GM18511 (cell line): Measurements from ENCODE around the gene ZNF354C.

ENCODE experiments used
- ATAC-seq: cut with Tn5 transposase; IDR thresholded peaks from one replicate; pipeline ENCODE4 v1.9.1; 2021; ENCODE audit warnings: mild to moderate bottlenecking, moderate library complexity; ENCODE audit not compliant: unreplicated experiment

Gene ZNF354C

DNA sequence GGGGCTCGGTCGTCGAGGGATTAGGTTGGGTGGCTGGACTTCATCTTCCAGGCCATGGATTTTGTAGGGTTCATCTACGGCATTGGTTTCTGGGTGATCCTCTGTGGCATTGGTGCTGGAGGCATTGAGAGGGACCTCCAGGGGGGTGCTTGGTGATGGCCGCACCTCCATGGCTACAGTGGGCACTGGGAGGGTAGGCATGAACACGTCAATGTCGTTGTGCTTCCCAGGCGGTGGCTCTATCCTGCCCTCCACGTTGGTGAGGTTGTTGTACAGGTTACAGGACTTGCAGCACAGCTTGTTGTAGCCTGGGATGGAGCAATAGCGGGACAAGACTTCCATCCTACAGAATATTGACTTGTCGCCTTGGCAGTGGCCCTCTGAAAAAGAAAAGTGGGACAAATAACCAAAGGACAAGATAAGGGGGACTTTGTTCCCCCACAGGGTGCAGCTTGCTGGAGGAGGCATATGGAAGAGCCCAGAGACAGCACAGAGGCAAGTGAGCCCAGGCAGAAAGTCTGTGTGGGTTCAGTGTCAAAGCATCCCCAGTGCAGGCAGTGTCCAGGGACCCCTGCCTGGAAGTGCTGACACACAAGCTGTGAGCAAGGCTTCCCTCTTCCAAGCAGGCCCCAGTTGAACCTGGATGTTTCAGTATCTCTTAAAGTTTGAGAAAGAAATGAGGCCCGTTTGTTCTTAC, 53.9 kb downstream of the ZNF354C start:
- ATAC-seq: no peak

- no peak for ATAC-seq
These were observed 54.6 kb downstream of the ZNF354C start for GRCh38 chr5:179114756-179115155.

GRCh38 chr5:179115307-179115706, 55.1 kb downstream of the ZNF354C start:
- no peak for ATAC-seq

DNA sequence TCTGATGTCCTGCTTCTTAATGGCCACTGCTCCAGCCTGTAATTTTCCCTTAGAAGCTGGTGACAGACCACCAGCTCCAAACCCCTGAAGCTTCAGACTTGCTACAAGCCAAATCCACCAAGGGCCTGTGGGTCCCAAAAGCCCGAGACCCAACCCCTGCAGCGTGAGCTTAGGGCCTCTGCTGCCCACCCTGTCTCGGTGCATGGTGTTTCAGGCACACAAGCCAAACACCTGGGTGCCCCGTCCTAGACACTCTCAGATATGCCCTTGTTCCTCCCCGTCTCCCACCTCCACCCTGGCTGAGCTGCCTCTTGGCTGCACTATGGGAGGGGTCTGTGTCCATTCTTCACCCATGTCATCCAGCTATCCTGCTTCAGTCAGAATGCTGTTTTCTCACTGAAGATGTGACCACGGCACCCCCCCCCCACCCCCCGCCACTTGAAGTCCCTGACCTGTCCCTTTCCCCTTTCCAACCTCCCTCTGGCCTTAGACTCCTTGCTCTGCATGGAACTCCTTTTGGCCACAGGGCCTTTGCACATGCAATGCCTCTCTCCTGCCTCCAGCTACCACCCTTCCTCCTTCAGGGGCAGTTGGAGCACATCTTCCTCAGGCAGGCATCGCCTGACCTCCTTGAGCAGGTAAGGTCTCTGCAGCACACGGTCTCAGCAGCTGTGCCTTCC, 55.8 kb downstream of the ZNF354C start:
- no peak for ATAC-seq

GRCh38 chr5:179118338-179118737, 58.2 kb downstream of the ZNF354C start:
- no peak for ATAC-seq

GRCh38 chr5:179118756-179119414, 58.7 kb downstream of the ZNF354C start:
- no peak for ATAC-seq

- ATAC-seq: no peak
These were observed 59.4 kb downstream of the ZNF354C start for GRCh38 chr5:179119415-179120170.

DNA sequence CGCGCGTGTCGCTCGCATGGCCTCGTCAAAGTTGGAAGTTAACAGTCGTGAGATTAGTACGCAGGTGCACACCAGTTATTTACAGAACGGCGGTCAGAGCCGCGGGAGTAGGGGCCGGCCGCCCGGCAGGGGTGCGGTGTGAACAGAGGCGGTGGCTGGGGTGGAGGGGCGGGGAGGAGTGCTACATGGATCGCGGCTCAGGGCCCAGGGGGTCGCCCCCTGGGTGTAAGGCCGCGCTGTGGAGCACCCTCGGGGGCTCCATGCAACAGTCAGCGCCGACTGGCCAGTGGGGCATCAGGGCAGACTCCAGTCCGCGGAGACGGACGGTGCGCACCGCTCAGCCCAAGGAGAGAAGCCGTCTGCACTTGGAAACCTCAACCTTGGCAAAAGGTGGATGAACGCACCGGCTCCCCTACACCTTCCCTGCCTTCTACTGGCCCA, 60.3 kb downstream of the ZNF354C start:
- no peak for ATAC-seq

GRCh38 chr5:179120951-179121666, 60.9 kb downstream of the ZNF354C start:
- no peak for ATAC-seq

- no peak for ATAC-seq
These were observed 61.5 kb downstream of the ZNF354C start for GRCh38 chr5:179121667-179122111.

- ATAC-seq: no peak
These were observed 62.4 kb downstream of the ZNF354C start for GRCh38 chr5:179122411-179123108.

- ATAC-seq: no peak
These were observed 62.9 kb downstream of the ZNF354C start for GRCh38 chr5:179123109-179123426.

DNA sequence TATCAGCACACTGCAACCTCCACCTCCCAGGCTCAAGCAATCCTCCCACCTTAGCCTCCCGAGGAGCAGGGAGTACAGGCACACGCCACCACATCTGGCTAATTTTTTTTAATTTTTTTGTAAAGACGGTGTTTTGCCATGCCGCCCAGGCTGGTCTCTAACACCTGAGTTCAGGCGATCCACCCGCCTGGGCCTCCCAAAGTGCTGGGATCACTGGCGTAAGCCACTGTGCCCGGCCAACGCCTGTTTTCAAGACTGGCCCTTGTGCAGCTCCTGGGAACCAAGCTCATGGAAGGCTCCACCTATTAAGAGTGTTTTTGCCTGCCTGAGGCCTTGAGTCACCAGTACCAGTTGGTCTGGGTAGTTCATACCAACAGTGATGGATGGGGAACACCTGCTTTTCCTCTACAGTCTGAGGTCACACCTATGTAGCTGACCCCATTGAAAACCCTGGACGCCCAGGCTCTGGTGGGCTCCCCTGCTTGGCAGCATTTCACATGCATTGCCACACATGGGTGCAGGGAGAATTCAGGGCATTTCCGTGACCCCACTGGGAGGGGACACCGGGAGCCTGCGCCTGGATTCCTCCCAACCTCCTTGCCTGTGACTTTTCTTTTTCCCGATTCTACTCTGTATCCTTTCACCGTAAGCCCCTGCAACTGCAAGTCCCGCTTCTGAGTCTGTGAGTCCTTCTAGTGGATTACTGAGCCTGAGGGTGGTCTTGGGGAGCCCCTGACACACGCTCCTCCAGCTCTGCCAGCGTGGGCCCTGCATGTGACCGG, 63.5 kb downstream of the ZNF354C start:
- ATAC-seq: no peak

DNA sequence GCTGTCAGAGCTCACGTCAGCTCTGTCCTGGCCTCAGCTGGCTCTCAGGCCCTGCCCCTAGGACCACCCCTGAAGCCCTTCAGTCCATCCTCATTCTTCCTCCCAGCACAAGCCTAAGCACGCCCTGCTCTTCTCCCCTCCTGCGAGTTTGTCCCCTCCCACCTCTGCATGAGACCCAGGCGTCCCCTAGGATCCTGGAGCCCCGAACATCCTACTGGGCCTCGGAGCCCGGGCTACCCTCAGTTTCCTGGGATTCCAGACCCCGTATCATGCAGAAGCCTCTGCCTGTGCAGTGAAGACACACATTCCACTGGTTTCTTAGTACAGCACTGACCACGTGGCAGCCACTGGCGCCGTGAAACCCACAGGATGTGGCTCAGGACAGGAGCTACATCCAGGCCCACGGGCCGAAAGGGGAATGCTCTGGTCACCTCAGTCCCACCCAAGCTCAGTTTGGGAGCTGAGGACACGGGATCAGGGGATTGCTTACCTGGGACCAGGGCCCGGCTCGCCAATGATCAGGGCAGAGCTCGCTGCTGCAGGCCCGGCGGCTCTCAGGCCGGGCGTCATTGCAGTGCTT, 64.2 kb downstream of the ZNF354C start:
- no peak for ATAC-seq

DNA sequence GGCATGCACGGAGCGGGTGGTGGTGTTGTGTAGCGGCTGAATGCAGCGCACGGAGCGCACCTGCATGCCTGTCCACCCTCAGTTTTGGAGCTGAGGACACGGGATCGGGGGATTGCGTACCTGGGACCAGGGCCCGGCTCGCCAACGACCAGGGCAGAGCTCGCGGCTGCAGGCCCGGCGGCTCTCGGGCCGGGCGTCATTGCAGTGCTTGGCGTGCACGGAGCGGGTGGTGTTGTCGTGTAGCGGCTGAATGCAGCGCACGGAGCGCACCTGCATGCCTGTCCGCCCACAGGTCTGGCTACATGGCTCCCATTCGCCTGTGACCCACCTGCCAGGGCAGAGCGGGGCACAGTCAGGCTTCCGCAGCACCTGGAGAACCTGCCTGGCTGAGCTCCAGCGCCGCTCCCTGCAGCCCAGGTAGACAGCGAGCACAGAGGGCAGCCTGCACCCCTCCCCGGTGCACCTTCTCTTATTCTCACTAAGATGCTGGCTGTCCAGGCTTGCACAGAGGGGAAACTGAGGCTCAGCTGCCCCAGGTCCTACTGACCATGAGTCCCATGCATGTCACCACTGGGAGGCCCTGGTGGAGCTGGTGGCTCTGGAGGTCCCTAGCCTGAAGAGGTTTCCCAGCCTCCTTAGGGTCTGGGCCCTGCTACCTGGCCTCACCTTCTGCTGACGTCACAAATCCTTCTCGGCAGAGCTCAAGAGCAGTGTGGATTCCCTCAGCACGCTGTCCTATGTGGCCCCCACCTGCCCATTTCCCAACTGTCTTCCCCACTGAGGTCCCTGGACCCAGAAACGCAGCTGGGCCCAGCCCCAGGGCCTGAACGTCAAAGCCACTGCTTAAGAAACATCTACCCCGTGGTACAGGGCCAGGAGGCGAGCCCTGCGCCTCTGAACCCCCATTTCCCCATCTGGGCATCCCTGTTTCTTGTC, 64.9 kb downstream of the ZNF354C start:
- ATAC-seq: no peak

- no peak for ATAC-seq
These were observed 65.8 kb downstream of the ZNF354C start for GRCh38 chr5:179125789-179126505.

DNA sequence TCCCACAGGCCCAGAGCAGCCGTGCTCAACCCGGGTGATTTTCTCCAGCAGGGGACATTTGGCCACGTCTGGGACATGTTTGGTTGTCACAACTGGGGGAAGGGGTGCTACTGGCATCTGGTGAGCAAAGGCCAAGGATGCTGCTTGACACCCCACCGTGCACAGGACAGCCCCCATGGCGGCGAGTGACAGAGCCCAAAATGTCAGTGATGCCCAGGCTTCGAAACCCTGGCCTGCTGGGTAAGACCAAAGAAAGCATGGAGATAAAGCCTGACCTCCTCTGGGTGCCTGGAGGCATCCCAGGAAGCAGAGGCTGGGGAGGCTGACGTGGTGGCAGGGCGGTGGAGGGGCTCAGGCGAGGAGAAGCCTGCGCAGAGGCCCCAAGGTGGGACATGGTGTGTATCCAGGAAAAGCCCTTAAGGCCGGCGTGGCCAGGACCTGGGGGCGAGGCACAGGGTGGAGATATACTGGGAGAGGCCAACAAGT, 66.4 kb downstream of the ZNF354C start:
- ATAC-seq: no peak
